ENCODE measurements around the gene NFIA. TPM values are rescaled to one million over a fixed set of nuclear protein-coding genes. Genes with fewer than 3 reads are reported as not detected.
"Not testable (repeated sequence)": the region's sequence is repeated elsewhere in the genome, so short reads cannot be mapped to it uniquely, and the experiment has no call there.

Gene NFIA
- polyA plus RNA-seq, 4 donors, result 1.6 to 9.7 (median 4.9) TPM

- H3K4me1 ChIP-seq (ENCODE audit: control insufficient read depth in 3 of 3, insufficient read depth in 2 of 3, low read depth in 1 of 3, low read length in 2 of 3); H3K36me3 ChIP-seq (ENCODE audit: control insufficient read depth in 3 of 3, insufficient read depth in 2 of 3, low read depth in 1 of 3, low read length in 3 of 3); DNase-seq; FAIRE-seq; H3K4me3 ChIP-seq (ENCODE audit: low read depth in 1 of 3, low read length in 3 of 3); H3K9me3 ChIP-seq (ENCODE audit: control insufficient read depth in 2 of 2, insufficient read depth in 1 of 2, low read depth in 1 of 2, low read length in 1 of 2); H3K27me3 ChIP-seq (ENCODE audit: control insufficient read depth in 3 of 3, insufficient read depth in 3 of 3, low read length in 3 of 3); H3K27ac ChIP-seq (ENCODE audit: low read depth in 1 of 3, low read length in 2 of 3): not testable (repeated sequence)
- WGBS, 3 donors, result 93 to 98% (median 95%) methylated on average over 5 of the region's 5 CpGs
Measured at GRCh38 chr1:61467836-61468235, 385.5 kb downstream of the NFIA start.

DNA sequence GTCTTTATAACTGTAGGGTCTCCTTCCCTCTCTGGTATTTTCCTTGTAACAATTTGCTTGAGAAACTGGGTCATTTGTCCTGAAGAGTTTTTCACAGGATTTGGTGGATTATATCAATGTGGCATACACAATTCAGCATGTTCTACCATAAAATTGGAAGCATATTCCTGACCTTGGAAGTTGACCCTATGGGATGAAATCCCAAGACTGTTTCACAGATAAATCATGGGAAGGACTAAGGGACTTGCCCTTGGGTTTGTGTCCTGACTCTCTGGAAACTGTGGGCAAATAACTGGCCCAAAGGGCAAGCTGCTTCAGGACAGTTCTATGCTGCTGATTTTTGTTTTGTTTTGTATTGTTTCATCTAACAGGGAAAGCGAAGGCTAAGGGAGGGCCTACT, 387.0 kb downstream of the NFIA start:
- FAIRE-seq, result no peak
- Histone ChIP-seq H3K27ac (ENCODE audit: low read depth in 1 of 3, low read length in 2 of 3) (no peak overlapping the region), H3K27me3 (ENCODE audit: control insufficient read depth in 3 of 3, insufficient read depth in 3 of 3, low read length in 3 of 3) (no peaks in the 10 kb centered on the region), H3K4me1 (ENCODE audit: control insufficient read depth in 3 of 3, insufficient read depth in 2 of 3, low read depth in 1 of 3, low read length in 2 of 3) (no peaks in the 10 kb centered on the region), H3K4me3 (ENCODE audit: low read depth in 1 of 3, low read length in 3 of 3) (no peak overlapping the region), H3K36me3 (ENCODE audit: control insufficient read depth in 3 of 3, insufficient read depth in 2 of 3, low read depth in 1 of 3, low read length in 3 of 3) (no peaks in the 10 kb centered on the region), H3K9me3 (ENCODE audit: control insufficient read depth in 2 of 2, insufficient read depth in 1 of 2, low read depth in 1 of 2, low read length in 1 of 2) (no peaks in the 10 kb centered on the region)
- DNase-seq, result no peak
- WGBS, 3 donors, result 94 to 100% (median 96%) methylated on average over 1 of the region's 1 CpG

DNA sequence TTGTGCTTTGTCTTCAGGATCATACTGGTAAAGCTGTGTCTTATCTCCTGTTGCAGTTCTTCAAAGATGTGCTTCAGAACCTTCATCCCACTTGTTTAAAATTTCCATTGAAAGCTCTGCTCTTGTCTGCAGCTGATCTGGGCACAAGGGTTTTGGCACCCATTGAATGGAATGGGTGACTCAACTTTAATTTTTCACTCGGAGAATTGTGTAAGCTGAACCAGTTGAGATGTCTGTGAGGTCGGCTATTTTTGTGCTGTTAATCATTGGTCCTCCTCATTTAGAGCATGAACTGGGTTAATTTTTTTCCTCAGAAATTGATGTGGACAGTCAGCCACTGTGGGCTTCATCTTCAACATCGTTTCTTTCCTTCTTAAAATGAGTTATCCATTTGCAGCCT, 390.5 kb downstream of the NFIA start:
- Histone ChIP-seq H3K4me1 (ENCODE audit: control insufficient read depth in 3 of 3, insufficient read depth in 2 of 3, low read depth in 1 of 3, low read length in 2 of 3) (no peaks in the 10 kb centered on the region), H3K27ac (ENCODE audit: low read depth in 1 of 3, low read length in 2 of 3) (no peak overlapping the region), H3K9me3 (ENCODE audit: control insufficient read depth in 2 of 2, insufficient read depth in 1 of 2, low read depth in 1 of 2, low read length in 1 of 2) (no peaks in the 10 kb centered on the region), H3K27me3 (ENCODE audit: control insufficient read depth in 3 of 3, insufficient read depth in 3 of 3, low read length in 3 of 3) (peaks cover 0 to 2% (median 0%) of the 10 kb centered on the region in 3 donors), H3K36me3 (ENCODE audit: control insufficient read depth in 3 of 3, insufficient read depth in 2 of 3, low read depth in 1 of 3, low read length in 3 of 3) (no peaks in the 10 kb centered on the region), H3K4me3 (ENCODE audit: low read depth in 1 of 3, low read length in 3 of 3) (no peak overlapping the region)
- 55 to 58% (median 56%) methylated on average over 3 of the region's 3 CpGs for WGBS, 3 donors
- FAIRE-seq (no peak), DNase-seq (no peak)

GRCh38 chr1:61474269-61474817, 392.0 kb downstream of the NFIA start:
- no peaks in the 10 kb centered on the region for H3K4me1 ChIP-seq (ENCODE audit: control insufficient read depth in 3 of 3, insufficient read depth in 2 of 3, low read depth in 1 of 3, low read length in 2 of 3)
- H3K9me3 ChIP-seq (ENCODE audit: control insufficient read depth in 2 of 2, insufficient read depth in 1 of 2, low read depth in 1 of 2, low read length in 1 of 2), result no peaks in the 10 kb centered on the region
- DNase-seq (no peak), FAIRE-seq (no peak)
- no peak overlapping the region for H3K27ac ChIP-seq (ENCODE audit: low read depth in 1 of 3, low read length in 2 of 3)
- no peaks in the 10 kb centered on the region for H3K36me3 ChIP-seq (ENCODE audit: control insufficient read depth in 3 of 3, insufficient read depth in 2 of 3, low read depth in 1 of 3, low read length in 3 of 3)
- WGBS, 3 donors, result 74 to 87% (median 78%) methylated on average over 4 of the region's 4 CpGs
- H3K4me3 ChIP-seq (ENCODE audit: low read depth in 1 of 3, low read length in 3 of 3), result no peak overlapping the region
- peaks cover 0 to 2% (median 0%) of the 10 kb centered on the region in 3 donors for H3K27me3 ChIP-seq (ENCODE audit: control insufficient read depth in 3 of 3, insufficient read depth in 3 of 3, low read length in 3 of 3)

GRCh38 chr1:61474963-61475362, 392.6 kb downstream of the NFIA start:
- WGBS, 3 donors, result 82 to 87% (median 82%) methylated on average over 3 of the region's 3 CpGs
- FAIRE-seq, result no peak
- Histone ChIP-seq H3K9me3 (ENCODE audit: control insufficient read depth in 2 of 2, insufficient read depth in 1 of 2, low read depth in 1 of 2, low read length in 1 of 2) (no peaks in the 10 kb centered on the region), H3K4me3 (ENCODE audit: low read depth in 1 of 3, low read length in 3 of 3) (no peak overlapping the region), H3K27me3 (ENCODE audit: control insufficient read depth in 3 of 3, insufficient read depth in 3 of 3, low read length in 3 of 3) (peaks cover 0 to 2% (median 0%) of the 10 kb centered on the region in 3 donors), H3K4me1 (ENCODE audit: control insufficient read depth in 3 of 3, insufficient read depth in 2 of 3, low read depth in 1 of 3, low read length in 2 of 3) (no peaks in the 10 kb centered on the region), H3K27ac (ENCODE audit: low read depth in 1 of 3, low read length in 2 of 3) (no peak overlapping the region), H3K36me3 (ENCODE audit: control insufficient read depth in 3 of 3, insufficient read depth in 2 of 3, low read depth in 1 of 3, low read length in 3 of 3) (no peaks in the 10 kb centered on the region)
- no peak for DNase-seq

GRCh38 chr1:61477301-61477700, 394.9 kb downstream of the NFIA start:
- no peaks in the 10 kb centered on the region for H3K4me1 ChIP-seq (ENCODE audit: control insufficient read depth in 3 of 3, insufficient read depth in 2 of 3, low read depth in 1 of 3, low read length in 2 of 3)
- no peaks in the 10 kb centered on the region for H3K36me3 ChIP-seq (ENCODE audit: control insufficient read depth in 3 of 3, insufficient read depth in 2 of 3, low read depth in 1 of 3, low read length in 3 of 3)
- DNase-seq, result no peak
- WGBS, 3 donors, result 85 to 93% (median 91%) methylated on average over 7 of the region's 7 CpGs
- H3K27me3 ChIP-seq (ENCODE audit: control insufficient read depth in 3 of 3, insufficient read depth in 3 of 3, low read length in 3 of 3), result peaks cover 0 to 2% (median 0%) of the 10 kb centered on the region in 3 donors
- no peak overlapping the region for H3K4me3 ChIP-seq (ENCODE audit: low read depth in 1 of 3, low read length in 3 of 3)
- no peak overlapping the region for H3K27ac ChIP-seq (ENCODE audit: low read depth in 1 of 3, low read length in 2 of 3)
- FAIRE-seq, result no peak
- no peaks in the 10 kb centered on the region for H3K9me3 ChIP-seq (ENCODE audit: control insufficient read depth in 2 of 2, insufficient read depth in 1 of 2, low read depth in 1 of 2, low read length in 1 of 2)

- no peaks in the 10 kb centered on the region for H3K9me3 ChIP-seq (ENCODE audit: control insufficient read depth in 2 of 2, insufficient read depth in 1 of 2, low read depth in 1 of 2, low read length in 1 of 2)
- no peaks in the 10 kb centered on the region for H3K36me3 ChIP-seq (ENCODE audit: control insufficient read depth in 3 of 3, insufficient read depth in 2 of 3, low read depth in 1 of 3, low read length in 3 of 3)
- peaks cover 0 to 5% (median 0%) of the 10 kb centered on the region in 3 donors for H3K27me3 ChIP-seq (ENCODE audit: control insufficient read depth in 3 of 3, insufficient read depth in 3 of 3, low read length in 3 of 3)
- H3K27ac ChIP-seq (ENCODE audit: low read depth in 1 of 3, low read length in 2 of 3), result no peak overlapping the region
- DNase-seq, result no peak
- 79 to 87% (median 86%) methylated on average over 4 of the region's 4 CpGs for WGBS, 3 donors
- H3K4me3 ChIP-seq (ENCODE audit: low read depth in 1 of 3, low read length in 3 of 3), result no peak overlapping the region
- FAIRE-seq, result no peak
- no peaks in the 10 kb centered on the region for H3K4me1 ChIP-seq (ENCODE audit: control insufficient read depth in 3 of 3, insufficient read depth in 2 of 3, low read depth in 1 of 3, low read length in 2 of 3)
Measured at GRCh38 chr1:61480273-61480935, 398.0 kb downstream of the NFIA start.

- WGBS, 3 donors, result 15 to 39% (median 19%) methylated on average over 3 of the region's 3 CpGs
- no peak for DNase-seq
- Histone ChIP-seq H3K36me3 (ENCODE audit: control insufficient read depth in 3 of 3, insufficient read depth in 2 of 3, low read depth in 1 of 3, low read length in 3 of 3) (no peaks in the 10 kb centered on the region), H3K27me3 (ENCODE audit: control insufficient read depth in 3 of 3, insufficient read depth in 3 of 3, low read length in 3 of 3) (peaks cover 0 to 3% (median 0%) of the 10 kb centered on the region in 3 donors), H3K9me3 (ENCODE audit: control insufficient read depth in 2 of 2, insufficient read depth in 1 of 2, low read depth in 1 of 2, low read length in 1 of 2) (no peaks in the 10 kb centered on the region), H3K27ac (ENCODE audit: low read depth in 1 of 3, low read length in 2 of 3) (no peak overlapping the region), H3K4me3 (ENCODE audit: low read depth in 1 of 3, low read length in 3 of 3) (no peak overlapping the region), H3K4me1 (ENCODE audit: control insufficient read depth in 3 of 3, insufficient read depth in 2 of 3, low read depth in 1 of 3, low read length in 2 of 3) (no peaks in the 10 kb centered on the region)
- no peak for FAIRE-seq
Measured at GRCh38 chr1:61481315-61481715, 399.0 kb downstream of the NFIA start.

Measured in small intestine (tissue), 7 donors.